Ureter (tissue), 1 donor: ENCODE results near the gene PIGM. TPM values are rescaled to one million over a fixed set of nuclear protein-coding genes. Genes with fewer than 3 reads are reported as not detected.

Experiments used
- DNase-seq: peaks from one replicate; pipeline ENCODE4 v3.0.0-alpha.2; 2020; ENCODE audit warnings: low spot score
- total RNA-seq: library from RNA; stranded (reverse); gene quantifications from one replicate; pipeline ENCODE4 v1.2.4, GENCODE V29; 2023
- donor health status: DM: yes; HTN: yes; CAD: no.

PIGM gene
- 11.1 TPM for total RNA-seq

DNA sequence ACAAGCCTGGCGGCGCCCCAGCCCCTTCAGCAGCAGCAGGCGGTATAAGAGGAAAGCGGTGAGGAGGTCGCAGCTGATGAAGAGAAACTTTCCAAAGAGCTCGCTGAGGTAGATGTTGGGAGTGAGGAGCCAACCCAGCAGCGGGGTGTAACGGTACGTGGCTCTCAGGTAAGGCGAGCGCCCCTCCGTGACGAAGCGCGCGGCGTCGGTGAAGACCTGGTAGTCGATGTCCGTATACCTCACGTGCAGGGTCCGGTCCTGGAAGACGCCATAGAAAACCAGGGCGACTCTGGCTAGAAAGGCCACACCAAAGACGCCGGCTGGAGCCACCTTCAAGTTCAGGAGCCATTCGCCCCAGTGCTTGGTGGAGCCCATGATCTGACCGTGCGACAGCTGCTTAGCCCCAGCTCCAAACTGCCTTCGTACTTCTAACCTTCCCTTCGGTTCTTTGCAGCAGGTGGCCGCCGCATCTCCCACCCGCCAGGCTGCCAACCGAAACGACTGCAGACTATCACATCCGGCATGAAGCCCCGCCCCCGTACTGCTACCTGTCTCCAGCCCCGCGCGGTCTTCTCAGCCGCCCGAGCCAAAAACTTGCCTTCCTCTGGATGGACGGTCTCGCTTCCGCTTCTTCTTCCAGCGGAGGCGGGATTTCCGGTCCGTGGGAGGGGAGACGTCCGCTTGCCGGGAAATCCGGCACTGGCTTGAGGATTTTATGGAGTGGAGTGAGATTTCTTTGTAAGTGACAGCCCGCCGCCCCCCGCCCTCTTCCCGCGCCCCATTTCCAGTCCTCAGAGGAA is at the start of gene PIGM:
PIGM (minus strand) TSS at position 626 of the 800 bp plus-strand sequence; CDS start at position 375, 251 bp downstream.
- peak; percentile 95 for DNase-seq

DNA sequence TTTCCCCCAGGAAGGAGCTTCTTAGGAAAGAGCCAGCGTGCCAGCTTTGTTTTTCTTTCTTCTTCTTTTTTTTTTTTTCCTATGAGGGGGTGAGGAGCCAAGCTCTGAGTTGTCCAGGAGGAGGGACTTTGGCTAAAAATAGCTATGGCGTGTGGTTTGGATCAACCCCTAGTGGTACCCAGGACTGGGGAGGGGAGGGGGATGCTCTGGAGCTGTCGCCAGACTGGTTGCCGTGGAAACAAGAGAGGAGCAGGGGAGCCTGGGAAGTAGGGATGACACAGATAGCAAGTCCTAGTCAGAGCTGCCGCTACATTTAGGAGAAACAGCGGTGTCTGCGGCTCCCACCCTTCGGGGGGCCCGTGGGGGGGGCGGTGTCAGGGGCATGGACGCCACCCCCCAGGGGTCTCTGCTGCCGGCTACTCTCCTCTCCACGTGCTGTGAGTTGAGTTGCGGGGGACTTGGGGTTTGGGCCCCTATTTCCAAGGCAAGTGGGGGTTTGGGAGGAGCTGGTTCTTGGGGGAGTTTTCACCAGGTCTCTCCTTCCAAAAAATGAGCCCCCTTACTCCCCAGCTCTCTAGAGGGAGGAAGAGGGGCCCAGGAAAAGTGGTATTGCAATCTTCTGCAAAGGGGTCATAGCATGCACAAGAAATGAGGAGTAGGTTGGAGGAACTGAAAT is 49.6 kb upstream of the PIGM start, which contains the start of gene KCNJ9:
KCNJ9 (plus strand) TSS at position 278 of the 676 bp plus-strand sequence. CDS start 2,493 bp downstream, outside the sequence.
- DNase-seq: no peak

DNA sequence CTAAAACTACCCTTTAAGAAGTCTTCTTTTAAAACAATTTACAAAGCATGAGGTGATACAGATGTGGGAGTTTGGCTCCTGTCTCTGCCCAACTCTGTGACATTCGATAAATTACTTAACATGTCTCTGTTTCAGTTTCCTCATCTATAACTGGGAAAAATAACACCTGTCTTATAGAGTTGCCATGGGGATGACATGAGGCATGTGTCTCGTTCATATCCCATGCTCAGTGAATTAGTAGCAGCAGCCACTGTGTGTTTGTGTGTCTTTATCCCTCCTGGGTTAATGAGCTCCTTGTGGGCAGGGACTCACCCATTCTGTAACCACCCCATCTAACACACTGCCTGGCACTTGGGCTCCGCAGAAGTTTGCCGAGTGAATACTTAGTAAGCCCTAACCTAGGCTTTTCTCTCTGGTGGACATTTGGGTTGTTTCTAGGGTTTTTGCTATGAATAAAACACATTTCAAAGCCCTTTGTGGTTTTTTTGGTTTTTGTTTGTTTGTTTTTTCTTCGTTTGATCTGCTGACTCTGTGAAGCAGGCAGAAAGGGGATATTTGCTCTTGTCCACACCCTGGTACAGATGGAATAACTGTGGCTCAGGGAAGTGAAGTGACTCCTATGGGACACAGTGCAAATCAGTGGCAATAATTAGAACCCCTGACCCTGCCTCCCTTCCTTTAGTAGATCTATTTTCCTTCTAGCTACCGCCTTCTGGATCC is 48.8 kb upstream of the PIGM start:
- no peak for DNase-seq

DNA sequence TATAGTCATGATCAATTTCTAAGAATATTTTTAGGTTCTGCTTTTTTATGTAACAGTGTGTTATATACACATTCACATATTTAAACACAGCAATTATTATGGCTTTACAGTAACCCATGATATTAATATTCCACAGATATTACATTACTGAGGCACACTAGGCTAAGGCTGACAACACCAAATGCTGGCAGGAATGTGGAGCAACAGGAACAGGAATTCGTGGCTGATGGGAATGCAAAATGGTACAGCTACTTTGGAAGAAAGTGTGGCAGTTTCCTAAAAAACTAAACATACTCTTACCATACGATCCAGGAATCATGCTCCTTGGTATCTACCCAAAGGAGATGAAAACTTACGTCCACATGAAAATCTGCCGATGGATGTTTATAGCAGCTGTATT is 47.7 kb upstream of the PIGM start:
- no peak for DNase-seq

DNA sequence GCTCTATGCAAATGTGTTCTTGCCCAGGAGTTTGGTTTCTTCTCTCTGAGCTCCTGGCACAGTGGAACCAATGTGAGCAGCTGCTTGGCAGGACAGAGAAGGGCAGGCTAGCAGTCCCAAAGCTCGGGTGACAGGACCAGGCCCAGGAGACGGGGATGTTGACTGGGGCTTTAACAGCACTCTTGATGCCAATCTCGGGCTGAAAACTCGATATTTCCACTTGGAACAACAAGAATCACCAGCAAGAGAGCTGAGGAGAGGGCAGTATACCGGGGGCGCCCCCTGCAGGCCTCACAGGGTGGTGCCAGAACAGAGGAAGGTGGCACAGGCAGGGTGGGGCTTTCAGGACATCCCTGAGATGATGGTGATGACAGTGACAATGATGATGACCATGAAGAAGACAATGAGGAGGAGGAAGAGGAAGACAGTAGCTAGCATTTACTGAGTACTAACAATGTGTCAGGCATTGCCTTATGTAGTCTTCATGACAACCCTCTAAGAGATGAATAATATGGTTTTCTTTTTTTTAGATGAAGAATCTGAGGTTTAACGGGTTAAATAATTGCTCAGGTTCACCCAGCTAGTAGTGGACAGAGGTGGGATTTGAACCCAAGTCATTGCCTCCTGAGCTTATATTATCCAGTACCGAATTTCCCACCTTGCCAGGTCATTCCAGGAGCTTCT is 46.9 kb upstream of the PIGM start:
- DNase-seq: no peak

DNA sequence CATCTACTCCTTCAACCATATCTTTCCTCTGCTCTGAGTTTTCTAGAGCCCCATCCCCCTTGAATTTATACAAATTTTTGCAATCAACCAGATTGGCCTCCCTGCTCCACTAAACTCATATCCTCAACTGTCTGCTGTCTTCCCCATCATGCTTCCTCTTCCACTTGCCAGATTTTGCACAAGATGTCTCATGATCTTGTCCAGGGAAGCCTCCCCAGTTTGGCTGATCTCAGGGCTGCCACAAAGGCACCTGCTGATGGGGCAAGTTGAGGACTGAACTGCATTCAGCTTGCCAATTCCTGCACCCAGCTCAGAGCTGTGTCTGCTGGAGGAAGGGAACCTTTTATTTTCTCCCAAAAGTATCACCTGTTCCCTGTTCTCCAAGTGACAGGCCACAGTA is 45.7 kb upstream of the PIGM start:
- DNase-seq: no peak

DNA sequence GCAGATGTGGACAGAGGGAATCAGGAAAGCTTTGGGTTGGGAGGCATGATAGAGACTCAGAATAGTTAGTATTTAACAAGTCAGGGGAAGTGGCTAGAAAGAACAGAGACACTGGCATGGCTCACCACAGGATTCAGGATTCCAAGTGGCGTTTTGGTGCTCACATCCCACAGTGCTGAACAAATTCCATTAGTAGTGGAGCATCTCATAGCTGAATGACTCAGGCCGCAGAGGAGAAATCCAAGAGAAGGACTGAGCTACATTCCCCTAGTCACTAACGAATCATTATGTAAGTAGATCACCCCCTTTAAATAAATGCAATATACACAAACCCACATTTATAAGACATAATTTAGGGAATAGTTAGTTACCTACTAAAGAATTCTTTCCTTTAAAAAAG is 44.5 kb upstream of the PIGM start:
- DNase-seq: no peak

DNA sequence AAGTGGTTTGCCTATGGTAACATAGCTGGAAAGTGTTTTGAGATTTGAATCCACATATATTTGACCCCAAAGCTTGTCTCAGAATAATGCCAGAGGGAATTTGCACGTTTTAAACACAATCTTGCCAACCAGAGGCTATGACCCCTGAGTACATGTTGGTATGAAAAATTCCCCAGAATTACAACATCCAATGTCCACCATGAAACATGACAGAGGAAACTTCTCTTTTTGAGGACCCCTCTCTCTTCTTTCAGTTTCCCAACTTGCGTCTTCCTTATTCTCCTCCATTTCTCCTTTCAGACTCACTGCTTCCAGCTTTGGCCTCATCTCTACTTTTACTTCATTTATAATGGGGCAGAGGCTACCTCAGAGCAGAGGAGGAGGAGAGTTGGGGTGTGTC is 44.0 kb upstream of the PIGM start:
- no peak for DNase-seq

DNA sequence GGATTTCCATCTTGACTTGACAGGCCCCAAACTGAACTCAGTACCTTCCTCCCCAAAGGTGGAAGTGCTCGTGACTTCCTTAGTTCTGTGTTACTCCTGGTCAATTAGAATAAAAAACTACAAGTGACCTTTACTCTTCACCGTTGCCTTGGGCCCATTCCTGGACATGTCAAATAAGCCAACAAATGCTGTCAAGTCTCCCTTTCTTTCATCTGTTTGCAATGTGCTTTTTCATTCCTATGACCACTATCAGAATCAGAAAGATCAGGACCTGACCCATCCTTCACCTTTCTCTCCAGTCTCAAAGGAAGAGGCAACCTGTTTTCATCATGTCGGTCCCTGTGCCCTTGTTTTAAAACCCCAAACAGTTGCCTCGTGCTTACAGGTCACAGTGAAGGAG is 43.1 kb upstream of the PIGM start:
- no peak for DNase-seq

DNA sequence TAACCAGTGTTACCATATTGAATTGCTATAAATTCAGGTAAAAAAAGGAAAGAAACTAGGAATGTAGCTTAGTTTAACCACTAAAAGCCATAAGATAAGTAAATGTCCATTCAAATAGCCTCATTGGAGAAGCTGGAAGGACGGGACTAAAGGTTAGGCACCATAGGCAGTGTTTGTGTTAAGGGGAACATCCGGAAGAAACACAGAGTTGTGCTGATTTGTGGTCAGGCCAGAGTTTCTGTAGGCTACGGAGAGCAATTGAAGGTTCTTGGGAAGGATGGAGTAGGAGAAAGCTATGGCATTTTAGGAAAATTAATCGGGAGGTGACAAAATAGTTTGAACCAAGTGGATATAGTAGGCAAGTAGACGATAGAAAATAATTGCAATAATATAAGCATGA is 39.5 kb upstream of the PIGM start:
- DNase-seq: no peak

DNA sequence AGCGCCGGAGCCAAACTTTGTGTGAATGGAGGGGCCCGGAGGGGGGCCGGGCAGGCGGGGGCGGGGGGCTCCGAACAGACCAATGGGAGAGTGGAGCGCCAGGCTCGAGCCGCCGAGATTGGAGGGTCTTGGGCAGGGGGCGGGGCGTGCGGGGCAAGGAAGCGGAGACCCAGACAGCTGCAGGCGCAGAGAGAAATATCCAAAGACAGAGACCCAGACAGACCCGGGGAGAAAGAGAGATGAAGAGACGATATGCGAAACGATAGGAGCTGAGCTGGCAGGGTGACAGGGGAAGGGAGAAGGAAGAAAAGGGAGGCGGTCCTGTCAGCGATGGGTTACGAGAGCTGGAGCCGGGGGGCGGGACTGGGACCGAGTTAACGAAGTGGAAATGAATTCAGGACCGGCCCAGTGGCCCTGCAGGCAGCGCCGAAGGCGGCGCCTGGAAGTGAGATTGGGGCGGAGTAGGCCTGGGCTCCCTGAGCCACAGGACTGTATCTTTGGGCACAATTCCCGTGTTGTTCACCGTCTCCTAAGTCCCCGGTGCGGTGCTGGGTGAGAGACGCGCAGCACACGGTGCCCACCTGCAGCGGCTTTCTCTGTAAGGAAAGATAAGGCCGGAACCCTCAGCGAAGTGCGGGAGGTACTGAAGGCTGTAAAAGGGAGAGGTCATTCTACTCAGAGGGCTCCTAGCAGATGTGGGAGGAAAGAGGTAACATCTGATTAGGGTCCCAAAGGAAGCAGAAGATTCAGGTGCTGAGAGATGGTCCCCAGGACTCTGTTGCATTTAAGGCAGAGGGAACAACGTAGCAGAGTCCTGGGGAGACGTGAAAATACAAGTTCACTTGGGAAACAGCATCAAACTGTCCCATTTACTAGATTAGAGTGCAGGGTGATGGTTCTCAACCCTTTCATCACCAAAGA is 38.7 kb upstream of the PIGM start:
- DNase-seq: peak; percentile 66

DNA sequence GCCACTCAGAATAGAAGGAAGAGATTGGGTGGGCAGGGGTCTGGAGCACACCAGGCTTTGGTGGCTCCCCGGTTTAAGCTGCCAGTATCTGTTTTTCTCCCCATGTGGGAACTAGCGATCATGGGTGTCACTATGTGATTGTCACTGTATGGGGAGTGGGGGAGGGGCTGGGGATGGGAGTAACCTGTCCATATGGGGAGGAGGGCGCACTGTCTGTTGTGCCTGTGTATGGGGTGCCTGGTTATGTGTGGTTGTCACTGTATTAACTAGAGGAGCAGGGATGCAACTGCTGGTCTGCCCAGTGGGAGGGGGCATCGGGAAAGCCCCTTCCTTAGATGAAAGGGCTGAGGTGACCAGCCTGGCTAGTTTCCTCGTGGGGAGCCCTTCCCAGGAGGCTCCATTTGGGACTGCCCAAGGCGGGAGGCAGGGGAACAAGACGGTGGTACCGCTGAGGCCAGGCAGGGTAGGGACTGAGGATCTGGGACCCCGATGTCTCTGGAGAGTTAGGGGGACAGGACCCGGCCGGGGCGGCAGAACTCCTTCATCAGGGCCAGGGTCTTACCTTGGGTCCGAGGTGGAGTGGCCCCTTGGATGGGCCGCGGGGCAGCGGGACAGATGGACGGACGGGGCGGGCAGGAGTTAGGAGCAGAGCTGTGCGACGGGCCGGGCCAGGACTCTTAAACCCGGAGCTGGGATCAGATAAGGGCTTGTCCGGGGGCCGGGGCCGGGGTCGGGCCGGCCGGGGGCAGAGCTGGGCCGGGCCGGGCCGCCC is 37.9 kb upstream of the PIGM start, which contains the start of gene KCNJ10:
KCNJ10 (minus strand) TSS at position 701 of the 772 bp plus-strand sequence. CDS start 27,628 bp downstream, outside the sequence.
- no peak for DNase-seq

DNA sequence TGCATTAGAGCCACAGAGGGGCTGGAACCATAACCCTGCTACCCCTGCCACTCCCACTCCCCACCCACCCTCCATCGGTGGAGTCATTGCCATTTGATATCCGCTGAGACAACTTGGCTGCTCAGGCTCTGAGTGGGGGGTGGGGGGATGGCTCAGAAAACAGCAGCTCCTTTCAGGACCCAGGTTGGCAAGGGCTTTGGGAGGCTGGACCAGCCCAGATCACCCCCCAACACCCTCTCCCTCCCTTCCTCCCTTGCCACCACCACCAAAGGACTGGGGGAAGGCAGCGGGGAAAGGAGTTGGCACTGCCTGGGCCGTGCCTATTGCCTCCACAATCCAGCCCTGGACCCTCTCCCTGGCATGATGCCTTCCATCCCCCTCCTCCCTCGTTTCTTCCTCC is 36.4 kb upstream of the PIGM start:
- no peak for DNase-seq

DNA sequence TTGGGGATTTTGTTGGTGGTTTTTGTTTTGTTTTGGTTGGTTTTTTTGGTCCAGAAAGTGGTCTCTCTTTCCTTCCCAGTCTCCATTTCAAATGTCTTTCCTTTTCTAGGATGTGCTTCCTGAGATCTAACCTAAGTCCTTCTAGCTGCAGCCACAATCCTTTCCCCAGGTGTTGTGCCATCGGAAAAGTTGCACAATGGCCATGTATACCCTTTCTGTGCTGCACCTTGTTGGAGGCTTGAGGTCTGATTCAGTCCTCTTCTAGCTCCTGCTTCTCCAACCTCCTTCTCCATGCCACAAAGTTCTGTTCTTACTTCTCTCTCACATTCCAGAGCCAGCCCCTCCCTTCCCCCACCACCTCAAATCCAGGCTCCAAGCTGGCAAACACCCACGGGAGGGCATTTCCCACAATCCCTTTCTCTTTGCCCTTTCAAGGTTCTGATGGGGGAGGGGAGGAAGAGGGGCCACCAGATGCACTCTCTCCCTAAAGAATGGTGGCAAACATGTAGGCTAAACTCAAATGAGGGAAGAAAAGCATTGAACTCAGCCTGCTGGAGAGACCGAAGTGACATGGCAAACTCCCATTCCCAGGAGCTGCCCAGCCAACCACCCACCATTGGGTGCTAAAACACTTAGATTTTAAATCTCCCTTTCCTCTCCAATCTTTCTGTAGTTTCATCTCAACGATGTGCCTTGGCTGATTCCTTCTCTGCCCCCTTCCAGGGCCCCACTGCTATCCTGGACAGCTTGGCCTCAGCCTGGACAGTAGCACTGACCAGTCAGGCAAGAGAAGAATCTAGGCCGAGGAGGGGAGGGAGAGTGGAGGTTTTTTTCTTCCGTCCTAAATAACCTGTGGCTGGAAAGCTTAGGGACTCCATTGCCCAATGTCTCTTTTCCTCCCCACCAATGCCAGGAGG is 35.3 kb upstream of the PIGM start:
- no peak for DNase-seq

DNA sequence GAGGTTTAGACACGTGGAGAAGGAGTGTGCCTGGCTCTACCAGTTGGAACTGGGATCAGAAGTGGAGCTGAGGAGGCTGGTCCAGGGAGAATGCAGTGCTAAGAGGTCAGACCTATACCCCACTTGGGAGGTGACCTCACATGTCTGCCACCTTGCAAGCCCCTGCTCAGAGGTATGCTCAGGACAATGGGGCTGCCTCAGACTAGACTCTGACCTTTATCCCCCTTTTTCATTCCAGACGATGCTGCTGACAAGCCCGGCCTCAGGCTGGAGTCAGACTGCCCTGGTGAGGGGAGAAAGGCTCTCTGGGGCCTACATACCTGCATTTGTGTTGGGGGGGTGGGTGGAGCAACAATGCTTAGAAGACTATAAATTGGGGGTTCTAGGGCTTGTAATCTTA is 33.0 kb upstream of the PIGM start:
- DNase-seq: no peak

DNA sequence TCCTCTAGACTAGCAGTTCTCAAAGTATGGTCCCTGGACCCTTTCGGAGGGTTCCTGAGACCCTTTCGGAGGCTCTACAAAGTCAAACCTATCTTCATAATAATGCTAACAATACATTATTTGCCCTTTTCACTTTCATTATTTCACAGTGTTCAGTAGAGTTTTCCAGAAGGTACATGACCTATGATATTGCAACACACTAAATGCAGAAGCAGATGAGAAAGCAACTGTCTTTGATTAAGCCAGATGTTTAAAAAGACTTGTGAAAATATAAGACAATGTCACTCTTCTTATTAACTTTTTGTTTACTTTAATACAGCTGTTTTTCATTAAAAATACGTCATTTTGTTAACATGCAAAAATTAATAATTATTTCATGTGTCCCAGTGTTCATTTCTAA is 32.4 kb upstream of the PIGM start:
- DNase-seq: no peak

DNA sequence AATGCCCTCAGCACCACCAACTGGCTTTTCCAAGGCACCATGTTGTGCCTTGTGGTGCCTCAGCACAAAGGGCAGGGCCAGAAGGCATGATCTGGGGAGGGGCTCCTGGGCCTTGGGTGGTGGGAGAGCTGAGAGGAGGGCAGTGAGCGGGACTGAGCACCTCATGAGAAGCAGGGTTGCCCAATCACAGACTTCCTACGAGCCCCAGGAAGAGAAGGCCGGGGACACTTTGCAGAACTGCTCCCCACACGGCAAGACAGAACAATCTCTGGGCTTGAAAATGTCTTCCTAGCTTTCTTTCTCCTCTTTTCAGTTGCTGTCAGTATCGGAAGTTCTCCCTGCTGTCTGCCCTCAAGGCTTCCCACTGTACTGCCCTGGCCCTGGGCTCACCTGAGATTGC is 31.4 kb upstream of the PIGM start:
- no peak for DNase-seq

DNA sequence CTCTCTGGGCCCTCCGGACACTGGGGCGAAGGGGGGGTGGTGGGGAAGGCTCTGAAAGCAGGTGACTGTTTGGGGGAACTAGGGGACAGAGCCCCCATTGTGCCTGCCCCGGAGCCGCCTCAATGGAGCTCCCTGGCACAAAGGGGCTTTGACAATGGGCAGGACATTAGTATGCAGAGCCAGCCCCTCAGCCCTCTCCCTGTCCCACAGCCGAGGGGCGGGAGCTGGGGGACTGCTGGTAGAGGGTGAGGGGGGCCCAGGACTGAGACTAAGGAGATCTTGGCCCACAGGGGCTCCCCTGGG is 30.4 kb upstream of the PIGM start:
- no peak for DNase-seq
